Activated CD8-positive, alpha-beta memory T cell treated with anti-CD3 and anti-CD28 coated beads, Interleukin-2, amount 50 U/mL, for 24 hours (primary cell): ENCODE results near the gene TGM2.

Source experiments
- DNase-seq: peaks from one replicate; pipeline ENCODE4 v3.0.0-alpha.2; 2020; ENCODE audit errors: extremely low read depth

TGM2 gene

DNA sequence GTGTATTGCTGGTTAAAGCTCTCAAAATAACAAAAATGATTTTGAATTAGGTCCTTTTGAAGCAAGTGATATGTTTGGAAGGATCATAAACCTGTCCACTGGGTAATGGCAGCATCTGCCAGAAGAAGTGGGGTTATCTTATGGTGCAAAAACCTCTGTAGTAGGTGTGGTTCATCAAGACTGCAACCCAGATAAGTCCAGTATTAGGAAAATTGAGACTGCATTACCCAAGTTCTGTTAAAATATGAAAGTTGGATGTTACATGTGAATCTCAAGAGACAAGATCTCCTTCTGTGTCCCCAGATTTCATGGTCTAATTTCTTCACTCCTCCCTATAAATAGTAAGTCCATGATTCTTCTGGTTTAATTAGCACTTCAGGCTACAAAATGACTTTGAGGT lies 72.2 kb downstream of the TGM2 start:
- no peak for DNase-seq

- DNase-seq = no peak
Observed at GRCh38 chr20:38092260-38092857, 72.7 kb downstream of the TGM2 start.

GRCh38 chr20:38091441-38092216 lies 73.4 kb downstream of the TGM2 start:
- no peak for DNase-seq

DNA sequence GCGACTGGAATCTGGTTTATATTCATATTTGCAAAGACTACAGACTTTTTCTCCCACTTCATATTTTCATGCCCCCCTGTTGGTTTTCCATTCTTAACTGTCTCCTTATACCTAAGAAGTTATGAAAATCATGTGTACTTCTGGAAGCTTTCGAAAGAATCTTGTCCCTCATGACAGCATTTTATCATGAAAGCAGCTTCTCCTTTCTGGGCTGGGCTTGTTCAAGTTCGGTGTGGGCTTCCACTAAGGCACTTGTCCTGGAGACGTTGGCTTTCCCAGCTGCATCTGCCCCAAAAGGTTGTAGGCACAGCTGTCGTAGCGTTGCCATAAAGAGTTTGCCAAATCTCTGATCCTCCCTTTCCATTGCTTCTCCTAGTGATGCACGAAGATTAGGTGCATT lies 75.0 kb downstream of the TGM2 start:
- no peak for DNase-seq

DNA sequence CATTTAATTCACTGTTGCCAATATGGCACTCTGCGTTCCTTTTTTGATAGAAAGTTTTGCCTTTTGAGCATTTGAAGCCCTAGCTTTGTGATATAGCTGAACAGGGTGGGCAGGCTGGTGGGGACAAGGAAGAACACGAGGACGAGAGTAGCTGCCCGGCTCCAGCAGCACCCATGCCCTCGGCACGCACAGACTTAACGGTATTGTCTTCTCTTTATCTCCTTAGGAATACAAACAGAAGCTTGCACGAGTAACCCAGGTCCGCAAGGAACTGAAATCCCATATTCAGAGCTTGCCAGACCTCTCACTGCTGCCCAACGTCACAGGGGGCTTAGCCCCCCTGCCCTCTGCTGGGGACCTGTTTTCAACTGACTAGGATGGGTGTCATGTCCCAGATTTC lies 75.6 kb downstream of the TGM2 start:
- DNase-seq = no peak

GRCh38 chr20:38085026-38085425 lies 80.0 kb downstream of the TGM2 start:
- no peak for DNase-seq

DNA sequence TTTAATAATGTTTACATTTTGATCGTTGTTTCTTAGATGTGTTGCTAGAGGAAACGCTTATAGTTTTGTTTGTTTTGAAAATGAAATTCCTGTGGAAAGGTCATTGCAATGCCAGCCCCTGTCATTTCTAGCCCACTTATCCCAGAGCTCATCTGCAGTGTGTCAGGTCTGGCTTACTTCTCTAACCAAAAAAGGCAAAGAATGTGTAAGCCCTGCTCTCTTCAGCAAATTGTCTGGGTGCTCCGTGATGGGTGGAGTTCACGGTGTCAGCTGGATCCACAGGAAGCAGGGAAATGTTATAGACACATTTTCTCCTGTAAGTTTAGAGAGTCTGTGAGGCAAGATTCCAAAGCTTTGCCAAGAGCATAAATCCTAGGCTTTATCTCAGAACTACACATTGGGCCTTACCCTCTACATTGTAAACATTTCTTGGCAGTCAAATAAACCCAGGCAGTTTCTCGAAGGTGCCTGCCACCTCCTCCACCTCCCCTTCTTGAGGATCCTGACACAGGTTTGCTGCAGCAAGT lies 80.6 kb downstream of the TGM2 start:
- DNase-seq = no peak

DNA sequence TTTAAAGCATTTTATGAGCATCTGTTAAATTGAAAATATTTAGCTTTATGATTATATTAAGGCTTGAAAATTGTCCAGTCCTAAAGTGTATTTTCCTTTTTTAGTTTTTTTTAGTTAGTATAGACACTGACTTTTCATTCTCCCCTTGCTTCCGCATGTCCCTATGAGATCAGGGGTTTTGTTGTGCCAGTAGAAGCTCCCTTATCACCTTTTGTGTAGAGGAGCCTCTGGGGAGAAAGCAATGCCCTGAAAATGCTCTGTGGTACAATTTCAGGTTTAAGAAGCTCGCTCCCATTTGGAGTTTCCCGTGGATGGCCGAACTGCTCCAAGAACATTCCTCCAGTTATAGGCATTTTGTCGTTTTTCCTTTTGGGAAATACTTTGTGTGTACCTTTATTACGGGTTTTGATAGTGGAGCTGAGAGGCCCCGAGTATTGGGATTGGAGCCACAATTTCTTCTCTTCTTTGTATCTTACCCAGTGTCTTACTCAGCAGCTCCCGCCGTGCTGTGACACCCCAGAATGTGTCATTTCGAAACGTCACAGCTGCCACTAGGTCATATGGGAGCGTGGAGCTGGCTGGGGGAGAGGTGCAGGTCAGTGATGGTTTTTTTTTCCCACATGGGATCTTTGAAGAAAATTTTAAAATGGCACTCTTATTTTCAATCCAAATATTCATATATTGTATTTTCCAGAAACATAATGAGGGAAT lies 81.6 kb downstream of the TGM2 start:
- no peak for DNase-seq

DNA sequence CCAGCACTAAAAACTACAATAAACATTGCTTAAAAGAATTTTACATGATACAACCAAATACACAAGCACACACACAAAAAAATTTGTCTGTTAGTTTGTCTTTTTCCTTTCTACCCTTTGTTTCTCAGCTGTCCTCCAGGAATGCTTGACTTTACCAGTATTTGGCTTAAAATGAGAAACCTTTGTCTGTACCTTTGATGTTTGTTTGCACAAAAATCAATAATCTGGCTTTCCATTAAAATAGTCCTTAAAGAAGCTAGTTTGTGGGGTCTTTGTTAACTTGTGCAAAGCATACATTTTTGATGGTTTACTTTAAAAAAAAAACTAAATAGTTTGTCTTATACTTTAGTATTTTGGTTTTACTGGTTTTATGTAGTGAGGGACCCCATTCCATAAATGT lies 82.2 kb downstream of the TGM2 start:
- DNase-seq = no peak

- no peak for DNase-seq
Observed at GRCh38 chr20:38081575-38081974, 83.5 kb downstream of the TGM2 start.

DNA sequence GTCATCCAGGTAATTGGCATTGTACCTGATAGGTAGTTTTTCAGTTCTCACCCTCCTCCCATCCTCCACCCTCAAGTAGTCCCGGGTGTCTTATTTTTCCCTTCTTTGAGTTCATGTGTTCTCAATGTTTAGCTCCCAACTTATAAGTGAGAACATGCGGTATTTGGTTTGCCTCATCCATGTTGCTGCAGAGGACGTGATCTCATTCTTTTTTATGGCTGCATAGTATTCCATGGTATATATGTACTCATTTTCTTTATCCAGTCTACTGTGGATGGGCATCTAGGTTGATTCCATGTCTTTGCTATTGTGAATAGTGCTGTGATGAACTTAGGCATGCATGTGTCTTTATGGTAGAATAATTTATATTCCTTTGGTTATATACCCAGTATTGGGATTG lies 85.7 kb downstream of the TGM2 start:
- no peak for DNase-seq

- DNase-seq = no peak
Observed at GRCh38 chr20:38078084-38078483, 87.0 kb downstream of the TGM2 start.
